C4-2B (cell line): ENCODE measurements around the gene APBB1IP.

ENCODE experiments used
- CTCF ChIP-seq: fragments of 450-650 bp; conservative IDR thresholded peaks from 2 replicates; pipeline ENCODE4 v1.5.1; 2017; ENCODE audit warnings: mild to moderate bottlenecking
- ZFX ChIP-seq: fragments of 450-650 bp; IDR thresholded peaks from 2 replicates; pipeline ENCODE4 v1.6.1; 2017

- TF ChIP-seq CTCF (no peak), ZFX (no peak)
These were observed 50.9 kb downstream of the APBB1IP start for GRCh38 chr10:26489081-26489480.
